Activated naive CD4-positive, alpha-beta T cell treated with Interleukin-2 at 50 U/mL for 16 hours (primary cell): ENCODE data around the gene STAC2.
"Not testable (repeated sequence)": the region's sequence is repeated elsewhere in the genome, so short reads cannot be mapped to it uniquely, and the experiment has no call there.

Source experiments
- DNase-seq: peaks from one replicate; pipeline ENCODE4 v3.0.0-alpha.2; 2020

Gene STAC2

DNA sequence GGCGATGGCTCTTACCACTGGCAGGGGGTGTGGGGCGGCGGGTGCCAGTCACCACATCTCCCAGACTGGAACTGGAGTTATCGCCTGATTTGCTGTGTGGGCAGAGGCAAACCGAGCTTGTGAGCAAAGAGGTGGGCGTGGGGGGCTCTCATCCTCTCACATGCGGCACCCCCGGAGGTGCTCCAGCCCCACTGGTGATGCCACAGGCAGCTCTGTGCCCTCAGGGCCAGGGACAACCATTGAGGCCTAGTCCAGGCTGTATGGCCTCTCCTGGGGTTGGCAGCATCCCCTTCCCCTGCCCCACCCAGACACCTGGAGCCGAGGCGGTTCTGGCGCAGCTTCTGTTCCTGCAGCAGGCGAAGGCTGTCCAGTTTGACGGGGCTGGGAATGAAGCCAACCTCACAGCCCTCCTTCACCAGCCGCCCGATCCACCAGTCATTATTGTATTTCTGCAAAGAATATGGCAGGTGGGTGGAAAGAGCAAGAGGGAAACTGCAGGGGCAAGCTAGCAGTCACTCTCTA lies 39.2 kb downstream of the STAC2 start:
- DNase-seq: no peak

DNA sequence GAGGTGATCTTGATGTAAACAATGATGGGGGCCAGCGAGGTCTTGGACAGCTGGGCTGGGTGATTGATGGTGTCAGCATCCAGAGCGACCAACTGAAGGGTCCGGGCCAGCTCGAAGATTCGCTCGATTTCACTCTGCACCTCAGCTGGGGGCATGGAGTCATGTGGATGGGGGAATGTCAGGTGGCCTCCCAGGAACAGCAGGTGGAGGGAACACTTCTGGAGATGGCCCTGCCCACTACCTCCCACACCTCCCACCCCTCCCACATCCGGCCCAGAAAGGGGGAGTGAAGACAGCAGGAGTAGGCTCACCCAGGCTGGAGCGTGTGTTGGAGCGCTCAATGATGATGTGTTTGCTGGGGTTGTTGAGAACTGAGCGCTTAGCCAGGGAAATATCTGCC lies 42.0 kb downstream of the STAC2 start:
- no peak for DNase-seq

DNA sequence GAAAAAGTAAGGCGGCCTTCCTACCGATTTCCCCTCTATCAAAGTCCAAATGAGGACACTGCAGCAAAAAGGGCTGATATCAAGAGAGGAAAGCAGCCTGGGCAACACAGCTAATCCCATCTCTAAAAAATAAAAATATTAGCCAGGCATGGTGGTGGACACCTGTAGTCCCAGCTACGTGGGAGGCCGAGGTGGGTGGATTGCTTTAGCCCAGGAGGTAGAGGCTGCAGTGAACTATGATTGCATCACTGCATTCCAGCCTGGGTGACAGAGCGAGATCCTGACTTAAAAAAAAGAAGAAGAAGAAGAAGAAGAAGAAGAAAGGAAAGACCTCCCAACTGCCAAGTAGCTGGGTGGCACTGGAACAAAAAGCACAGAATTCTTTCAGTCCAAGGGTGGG lies 42.7 kb downstream of the STAC2 start:
- no peak for DNase-seq

DNA sequence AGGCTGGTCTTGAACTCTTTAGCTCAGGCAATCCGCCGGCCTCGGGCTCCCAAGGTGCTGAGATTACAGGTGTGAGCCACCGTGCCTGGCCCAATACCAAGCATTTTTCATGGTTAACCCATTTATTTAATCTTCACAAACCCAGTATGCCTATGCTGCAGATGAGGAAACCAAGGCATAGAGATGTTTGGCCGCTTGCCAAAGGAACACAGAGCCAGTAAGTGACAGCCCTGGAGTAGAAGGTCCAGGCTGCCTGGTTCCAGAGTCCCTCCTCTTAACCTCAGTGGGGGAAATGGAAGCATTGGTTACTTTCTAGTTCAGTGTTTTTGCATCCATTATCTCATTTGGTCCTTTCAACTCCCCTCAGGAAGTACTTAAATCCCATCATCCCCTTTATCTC lies 44.4 kb downstream of the STAC2 start:
- DNase-seq: no peak

DNA sequence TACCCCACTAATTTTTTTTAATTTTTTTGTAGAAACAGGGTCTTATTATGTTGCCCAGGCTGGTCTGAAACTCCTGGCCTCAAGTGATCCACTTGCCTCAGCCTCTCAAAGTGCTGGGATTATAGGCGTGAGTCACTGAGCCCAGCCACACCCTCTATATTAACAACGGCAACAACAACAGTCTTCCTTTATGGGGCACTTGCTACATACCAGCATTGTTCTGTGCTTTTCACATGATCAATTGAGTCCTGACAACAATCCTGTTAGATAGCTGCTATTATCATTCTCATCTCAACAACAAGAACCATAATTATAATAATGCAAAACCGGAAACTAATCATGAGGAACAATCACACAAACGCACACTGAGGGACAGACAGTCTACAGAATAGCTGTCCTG lies 47.2 kb downstream of the STAC2 start:
- no peak for DNase-seq

DNA sequence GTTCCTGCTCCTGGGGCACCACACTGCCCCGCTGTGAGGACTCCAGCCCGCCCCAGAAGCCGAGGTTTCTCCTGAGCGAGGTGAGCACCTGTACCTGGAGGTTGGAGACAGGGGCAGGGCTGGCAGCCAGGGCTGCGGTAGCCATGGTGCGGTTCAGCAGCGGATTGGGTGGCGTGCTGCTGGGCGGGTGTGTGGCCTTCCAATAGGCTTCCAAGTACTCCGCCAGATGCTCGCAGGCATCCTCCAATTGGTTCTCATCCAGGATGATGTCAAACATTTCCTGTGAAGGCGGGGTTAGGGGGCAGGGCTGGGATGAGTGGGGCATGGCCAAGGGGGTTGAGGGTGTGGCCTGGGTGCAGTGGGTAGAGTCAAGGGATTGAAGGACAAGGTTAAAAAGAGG lies 48.5 kb downstream of the STAC2 start:
- DNase-seq: no peak

DNA sequence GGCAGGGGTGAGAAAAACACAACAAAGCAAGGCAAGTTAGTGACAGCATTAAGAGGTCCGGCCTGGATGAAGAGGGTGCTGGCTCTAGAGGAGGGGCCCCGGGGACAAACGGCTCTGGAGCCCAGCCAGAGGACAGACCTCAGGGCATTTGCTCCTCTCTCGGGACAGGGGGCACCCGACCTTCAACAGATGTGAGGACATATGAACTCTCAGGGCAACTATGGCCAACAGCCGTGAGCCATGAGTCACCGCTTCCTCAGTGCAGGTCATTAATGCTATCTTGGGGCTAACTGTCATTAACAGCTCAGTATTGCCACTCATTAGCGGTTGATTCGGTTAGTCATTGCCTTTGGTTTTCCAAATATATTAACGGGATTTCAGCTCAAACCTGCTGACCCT lies 50.1 kb downstream of the STAC2 start:
- no peak for DNase-seq

DNA sequence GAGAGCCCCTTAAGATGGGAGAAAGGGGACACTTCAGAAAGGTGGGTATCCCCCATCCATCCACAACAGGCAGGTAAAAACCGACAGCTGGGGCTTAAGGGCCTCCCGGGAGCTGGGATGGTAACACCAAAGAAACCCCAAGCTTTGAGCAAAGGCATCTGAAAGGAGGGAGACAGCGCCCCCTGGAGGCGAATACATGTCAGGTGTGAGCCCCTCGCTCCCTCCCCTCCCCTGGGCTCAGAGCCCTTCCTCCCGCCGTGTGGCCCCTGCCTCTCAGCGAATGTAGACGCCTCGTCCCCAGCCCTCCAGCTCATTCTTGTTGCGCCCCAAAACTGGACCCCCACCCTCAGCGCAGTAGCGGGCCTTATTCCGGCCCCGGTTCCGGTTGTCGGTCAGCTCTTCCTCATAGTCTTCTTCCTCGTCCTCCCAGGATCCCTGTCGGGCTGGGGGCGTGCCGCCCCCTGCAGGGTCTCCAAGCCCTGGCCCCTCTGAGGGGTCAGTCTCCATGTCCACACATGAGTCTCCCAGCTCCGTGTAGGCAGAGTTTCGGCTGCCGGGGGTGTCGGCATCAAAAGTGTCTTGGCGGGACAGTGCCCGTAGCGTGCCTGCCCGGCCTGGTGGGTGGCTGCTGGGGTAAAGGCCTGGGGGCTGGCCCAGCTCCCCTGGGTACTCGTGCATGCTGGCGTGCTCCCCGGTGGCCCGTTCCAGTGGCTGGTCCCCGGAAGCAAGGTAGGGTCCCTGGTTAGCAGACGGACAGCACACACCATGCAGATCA lies 50.6 kb downstream of the STAC2 start:
- peak; percentile 75 for DNase-seq

DNA sequence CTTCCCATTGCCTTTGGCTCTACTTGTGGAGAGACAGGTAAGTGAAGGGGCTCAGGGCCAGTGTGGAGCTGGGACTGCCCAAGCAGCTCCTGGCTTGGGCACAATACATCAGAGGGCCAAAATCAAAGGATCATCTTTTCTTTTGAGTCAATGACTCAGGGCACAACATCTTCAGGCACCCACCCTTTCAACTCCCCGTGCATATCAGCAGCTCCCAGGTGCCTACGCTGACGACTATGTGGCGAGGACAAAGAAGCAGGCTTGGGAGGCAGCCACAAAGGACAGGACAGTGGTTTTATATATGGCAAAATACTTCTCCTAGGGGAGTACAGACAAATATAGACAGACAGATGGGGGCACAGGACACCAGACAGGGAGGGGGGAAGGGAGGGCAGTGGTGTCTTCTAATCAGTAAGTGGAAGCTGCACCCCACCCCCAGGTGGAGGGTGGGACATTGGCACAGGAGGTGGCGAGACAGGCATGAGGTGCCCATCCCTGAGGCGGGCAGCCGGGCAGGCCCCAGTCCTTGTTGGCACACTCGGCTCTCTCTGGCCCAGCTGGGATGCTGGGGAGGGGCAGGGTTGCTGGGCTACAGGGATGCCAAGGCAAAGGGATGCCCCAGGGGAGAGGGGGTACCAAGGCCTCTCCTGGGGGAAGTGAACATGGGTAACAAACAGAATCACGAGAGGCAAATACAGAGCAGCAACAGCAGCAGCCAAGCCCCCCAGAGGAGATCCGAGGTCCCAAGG lies 52.0 kb downstream of the STAC2 start:
- no peak for DNase-seq

DNA sequence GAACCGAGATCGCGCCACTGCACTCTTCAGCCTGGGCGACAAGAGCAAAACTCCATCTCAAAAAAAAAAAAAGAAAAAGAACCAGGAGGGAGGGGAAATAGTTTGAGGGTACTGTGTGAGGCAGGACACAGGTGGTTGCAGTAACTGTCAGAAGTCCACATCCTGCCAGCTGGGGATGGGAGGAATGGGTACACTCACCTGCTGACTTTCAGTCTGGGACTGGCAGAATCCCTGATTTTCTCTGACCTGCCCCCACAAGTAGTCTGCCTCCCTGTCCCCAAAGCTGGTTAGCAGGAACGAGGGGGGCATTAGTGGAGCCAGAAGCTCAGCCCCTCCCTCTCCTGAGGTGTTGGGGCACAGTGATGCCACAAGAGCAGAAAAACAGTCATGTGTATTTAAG lies 52.7 kb downstream of the STAC2 start:
- DNase-seq: no peak

DNA sequence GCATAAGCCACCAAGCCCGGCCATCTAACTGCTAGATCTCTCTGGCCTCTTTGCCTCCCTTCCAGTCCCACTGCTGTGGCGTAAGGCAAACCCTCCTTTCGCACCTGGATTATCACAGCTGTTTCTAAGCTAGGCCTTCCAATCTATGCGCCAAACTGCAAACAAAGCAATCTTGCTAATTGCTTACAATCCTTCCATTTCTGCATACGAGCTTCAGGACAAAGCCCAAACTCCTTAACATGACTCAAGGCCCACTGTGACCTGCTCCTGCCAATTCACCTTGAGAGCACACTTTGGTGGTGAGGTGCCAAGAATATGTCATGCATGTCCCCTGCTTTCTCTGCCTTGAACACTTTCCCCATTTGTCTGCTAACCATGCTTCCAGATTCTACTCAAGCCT lies 53.8 kb downstream of the STAC2 start:
- no peak for DNase-seq

DNA sequence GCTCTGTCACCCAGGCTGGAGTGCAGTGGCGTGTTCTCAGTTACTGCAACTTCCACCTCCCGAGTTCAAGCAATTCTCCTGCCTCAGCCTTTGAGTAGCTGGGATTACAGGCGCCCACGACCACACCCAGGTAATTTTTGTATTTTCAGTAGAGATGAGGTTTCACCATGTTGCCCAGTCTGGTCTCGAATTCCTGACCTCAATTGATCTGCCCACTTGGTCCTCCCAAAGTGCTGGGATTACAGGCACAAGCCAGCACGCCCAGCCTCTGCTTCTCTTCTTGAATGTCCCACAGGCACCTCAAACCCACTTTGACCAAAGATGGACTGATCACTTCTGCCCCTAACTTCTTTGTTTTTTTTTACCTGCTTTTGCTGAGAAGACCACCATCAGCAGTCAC lies 55.2 kb downstream of the STAC2 start:
- no peak for DNase-seq

DNA sequence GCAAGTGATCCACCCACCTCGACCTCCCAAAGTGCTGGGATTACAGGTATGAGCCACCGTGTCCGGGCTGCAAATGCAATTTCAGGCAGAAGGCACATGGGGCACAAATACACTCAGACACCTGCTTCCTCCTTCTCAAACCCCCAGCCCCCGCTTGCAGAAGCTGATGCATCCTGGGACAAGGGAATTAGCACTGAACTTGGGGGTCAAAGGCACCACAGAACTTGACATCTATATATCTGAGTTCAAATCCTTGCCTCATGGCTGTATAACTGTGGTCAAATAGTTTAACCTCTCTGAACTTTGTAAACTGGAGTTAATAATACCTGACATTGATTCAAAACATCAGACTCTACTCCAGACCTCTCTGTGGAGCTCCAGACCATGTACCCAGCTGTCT lies 55.6 kb downstream of the STAC2 start:
- DNase-seq: no peak

DNA sequence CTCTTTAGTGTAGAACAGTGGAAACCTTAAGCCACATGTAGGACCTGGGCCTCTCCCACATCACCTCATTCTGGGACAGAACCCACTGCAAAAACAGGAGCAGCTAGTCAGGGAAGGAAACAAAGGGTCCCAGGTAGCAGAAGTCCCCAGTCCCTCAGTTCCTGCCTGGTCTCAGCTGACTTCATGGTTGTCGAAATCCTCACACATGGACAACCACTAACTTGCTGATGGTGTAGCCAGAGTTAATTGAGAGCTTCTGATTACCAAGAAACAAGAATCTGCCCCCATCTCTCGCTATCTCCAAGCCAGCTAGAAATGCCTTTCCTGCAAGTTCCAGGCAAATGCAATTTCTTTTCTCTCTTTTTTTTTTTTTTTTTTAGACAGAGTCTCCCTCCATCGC lies 56.2 kb downstream of the STAC2 start:
- no peak for DNase-seq

DNA sequence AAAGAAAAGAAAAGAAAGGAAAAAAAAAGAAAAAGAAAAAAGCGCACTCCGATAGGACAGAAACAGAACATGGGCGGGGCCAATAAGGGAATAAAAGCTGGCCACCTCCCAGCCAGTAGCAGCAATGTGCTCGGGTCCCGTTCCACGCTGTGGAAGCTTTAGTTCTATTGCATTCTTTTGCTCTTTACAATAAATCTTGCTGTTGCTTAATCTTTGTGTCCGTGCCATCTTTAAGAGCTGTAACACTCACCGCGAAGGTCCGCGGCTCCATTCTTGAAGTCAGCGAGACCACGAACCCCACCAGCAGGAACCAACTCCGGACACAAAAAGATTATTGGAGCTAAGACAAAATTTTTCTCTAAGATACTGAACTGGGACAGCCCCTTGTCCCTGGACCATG lies 56.6 kb downstream of the STAC2 start:
- DNase-seq: no peak

DNA sequence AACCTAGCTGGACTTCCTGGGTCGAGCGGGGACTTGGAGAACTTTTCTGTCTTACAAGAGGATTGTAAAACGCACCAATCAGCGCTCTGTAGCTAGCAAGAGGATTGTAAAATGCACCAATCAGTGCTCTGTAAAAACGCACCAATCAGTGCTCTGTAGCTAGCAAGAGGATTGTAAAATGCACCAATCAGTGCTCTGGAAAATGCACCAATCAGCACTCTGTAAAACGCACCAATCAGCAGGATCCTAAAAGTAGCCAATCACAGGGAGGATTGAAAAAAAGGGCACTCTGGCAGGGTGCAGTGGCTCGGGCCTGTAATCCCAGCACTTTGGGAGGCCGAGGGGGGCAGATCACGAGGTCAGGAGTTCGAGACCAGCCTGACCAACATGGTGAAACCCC lies 57.2 kb downstream of the STAC2 start:
- DNase-seq: not testable (repeated sequence)

DNA sequence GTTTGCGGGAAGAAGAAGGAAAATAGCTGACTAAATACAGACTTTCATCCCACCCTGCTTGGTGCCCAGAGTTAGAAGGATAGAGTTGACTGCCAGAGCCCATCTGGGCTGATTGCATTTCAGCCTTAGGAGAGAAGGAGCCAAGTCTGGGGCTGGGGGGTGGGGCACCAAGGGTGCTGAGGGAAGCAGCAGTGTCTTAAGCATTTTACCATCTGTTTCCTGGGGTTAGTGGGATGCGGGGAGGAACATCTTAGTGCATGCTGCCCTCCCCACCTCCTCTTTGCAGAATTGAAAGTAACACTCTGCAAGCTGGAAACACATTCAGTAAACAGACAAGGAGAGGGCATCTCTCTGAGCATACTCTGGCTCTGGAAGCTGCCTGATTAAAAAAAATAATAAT lies 58.3 kb downstream of the STAC2 start:
- DNase-seq: no peak

DNA sequence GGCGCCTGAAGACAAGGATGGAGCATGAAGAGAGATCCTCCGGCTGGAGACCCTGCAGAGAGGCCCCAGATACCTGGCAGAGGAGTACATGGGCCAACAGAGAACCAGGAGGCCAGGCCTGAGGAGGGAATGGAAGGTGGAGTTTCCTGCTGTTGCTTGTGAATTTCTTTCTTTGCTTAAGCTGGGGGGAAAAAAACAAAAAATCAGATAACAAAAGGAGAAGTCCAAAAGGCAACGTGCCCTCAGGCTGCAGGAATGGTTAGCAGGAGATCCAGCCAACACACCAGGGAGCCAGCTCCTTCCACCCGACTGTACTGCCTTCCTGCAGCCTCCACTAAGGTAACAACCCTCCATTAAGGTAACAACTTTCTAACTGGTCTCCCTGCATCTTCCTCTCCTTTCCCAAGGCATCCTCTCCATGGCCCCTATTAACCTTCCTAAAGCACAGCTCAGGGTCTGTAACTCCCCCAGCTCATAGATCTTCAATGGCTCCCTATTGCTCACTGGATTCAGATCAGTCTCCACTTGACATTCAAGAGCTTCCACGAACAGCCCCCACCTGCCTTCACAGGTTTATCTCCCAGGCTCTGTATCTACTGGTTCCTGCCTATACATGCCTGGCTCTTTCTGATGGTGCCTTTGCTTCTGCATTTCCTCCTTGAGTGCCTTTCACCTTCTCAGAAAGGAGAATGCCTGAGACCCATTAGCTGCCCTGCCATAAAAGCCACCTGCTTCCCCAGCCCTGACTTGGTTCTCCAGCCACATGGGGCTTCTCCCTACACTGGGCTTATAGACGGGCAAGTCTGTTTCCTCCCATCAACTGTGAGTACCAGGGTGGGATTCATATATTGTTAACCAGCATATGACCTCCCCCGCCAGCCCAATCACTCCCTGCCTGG lies 59.1 kb downstream of the STAC2 start:
- no peak for DNase-seq

DNA sequence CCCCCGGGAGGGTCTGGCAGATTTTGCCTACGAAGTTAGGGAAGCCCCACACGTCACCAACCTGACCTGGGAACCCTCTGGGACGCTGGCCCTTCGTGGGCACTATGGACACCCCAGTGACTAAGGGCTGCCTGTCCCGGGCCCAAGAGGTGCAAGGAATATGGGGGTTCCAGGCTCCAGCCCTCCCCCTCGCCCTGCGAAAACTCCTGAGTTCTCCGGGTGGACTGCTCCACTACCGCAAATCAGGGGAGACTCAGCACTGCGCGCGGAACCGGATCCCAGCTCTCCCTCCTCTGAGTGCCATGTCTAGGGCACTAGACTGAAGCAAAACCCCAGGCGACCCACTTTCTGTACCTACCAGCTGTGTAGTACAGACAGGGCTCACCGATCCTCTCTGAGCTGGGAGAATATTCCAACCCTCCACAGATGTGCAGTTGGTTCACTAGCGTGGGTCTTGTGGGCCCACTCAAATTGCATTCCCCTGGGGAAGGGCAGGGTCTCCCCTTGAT lies 59.9 kb downstream of the STAC2 start, which contains the start of gene ARL5C:
TSS of gene ARL5C (minus strand) at position 321 of the 509 bp plus-strand sequence. CDS start 401 bp downstream, outside the sequence.
- no peak for DNase-seq

DNA sequence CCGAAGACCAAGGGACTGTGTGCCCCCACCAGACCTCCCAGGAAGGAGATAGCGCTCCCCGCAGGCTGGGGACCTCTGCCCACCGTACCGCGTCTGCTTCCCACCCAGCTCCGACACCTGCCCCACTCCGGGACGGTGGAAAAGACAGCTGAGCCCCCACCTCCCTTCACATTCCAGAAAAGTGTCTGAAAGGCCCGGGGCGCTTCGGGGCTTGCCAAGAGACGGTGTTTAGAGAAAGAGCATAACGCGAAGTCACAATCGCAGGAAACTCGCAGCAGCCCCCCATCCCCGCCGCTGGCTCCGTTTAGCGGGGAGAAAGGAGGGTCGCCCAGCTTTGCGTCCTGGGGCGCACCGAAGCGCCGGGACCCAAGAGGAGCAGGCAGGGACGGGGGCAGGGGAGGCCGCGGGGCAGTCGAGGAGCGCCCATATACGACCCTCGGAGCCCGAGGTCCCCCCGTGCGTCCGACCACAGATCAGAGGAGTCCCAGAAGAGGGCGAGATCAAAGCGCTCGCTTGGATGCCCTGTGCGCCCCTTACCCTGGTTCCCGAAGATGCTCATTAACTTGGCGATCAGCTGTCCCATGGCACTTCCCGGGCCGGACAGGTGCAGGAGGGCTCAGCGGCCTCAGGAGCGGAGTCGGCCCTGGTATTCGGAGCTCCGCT lies 60.4 kb downstream of the STAC2 start:
- no peak for DNase-seq

DNA sequence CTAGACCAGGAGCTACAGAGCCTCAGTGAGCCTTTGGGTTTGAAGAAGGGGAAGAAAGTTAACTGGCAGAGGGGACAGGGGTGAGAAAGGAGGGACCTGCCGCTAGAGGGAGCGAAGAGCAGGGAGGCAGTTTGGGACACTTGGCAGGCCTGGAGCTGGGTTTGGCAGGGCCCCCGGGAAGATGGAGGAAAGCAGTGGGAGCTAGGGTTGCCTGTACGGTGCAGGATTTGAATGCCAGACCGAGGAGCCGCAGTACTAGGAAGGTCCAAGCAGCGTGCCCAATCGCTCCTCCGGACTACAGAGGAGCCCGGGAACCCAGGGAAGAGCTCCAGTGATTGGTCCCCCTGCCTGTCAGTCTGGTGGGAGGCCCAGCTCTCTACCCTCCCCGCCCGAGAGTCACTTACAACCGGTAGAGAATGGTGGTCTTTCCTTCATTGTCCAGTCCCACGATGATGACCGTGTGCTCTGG lies 61.0 kb downstream of the STAC2 start:
- peak; percentile 76 for DNase-seq

DNA sequence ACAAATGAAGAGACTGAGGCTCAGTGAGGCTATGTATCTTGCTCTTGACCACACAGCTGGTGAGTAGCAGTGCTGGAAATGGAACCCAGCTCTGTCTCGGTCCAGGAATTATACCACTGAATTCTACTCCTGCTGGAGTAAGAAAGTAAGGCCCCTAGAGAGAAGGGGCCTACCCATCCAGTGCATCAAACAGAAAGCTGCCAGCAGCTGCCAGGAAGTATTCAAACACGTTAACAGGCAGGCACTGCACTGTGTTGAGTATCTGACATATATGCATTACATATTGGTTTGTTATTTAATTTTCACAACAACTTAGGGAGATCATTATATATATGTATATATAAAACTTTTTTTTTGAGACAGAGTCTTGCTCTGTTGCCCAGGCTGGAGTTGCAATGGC lies 63.8 kb downstream of the STAC2 start:
- DNase-seq: no peak
